Raji (cell line): ENCODE measurements around the gene ACTR5.

Experiments
- POLR2A ChIP-seq: IDR thresholded peaks from 2 replicates; pipeline ENCODE4 v1.6.1; 2011; ENCODE audit warnings: low read depth, low read length, control low read depth; ENCODE audit not compliant: insufficient read depth

ACTR5 gene

DNA sequence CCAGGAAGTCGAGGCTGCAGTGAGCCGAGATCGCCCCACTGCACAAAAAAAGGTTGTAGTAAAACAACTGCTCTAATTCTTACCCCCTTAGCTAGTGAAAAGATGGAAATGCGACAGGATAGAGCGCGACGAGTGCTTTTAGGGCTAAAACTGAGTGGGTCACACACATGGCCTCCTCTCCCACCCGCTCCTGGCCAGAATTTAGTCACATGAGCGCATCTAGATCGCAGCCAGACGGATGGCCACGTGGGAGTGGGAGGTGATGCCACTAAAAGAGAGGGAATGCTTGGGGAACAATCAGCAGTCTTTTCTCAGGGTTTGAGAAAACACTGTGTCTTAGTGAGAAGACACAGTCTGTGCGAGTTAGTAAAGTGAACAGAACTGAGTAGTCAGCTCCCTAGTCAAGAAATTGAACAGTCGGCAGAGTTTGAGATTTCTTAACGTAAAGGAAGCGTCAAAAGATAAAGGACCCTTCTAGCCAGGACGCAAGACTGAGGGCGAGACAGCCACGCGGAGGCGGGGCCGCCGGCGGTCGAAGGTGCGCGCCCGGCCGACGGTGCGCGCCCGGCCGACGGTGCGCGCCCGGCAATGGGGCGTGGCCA is 664 bp upstream of the ACTR5 start:
- TF ChIP-seq POLR2A, result no peak

DNA sequence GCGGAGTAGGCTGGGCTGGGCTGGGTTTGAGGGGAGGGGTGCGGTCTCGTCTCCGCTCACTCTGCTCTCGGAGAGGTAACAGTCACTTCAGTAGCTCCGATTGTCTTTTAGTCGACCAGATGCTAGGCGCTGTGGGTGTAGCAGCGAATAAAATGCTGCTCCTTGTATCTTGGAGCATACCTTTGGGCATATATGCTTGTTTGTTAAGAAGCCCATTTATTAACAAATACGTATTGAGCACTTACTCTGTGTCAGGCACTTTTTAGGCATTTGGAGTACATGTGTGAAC is 545 bp downstream of the ACTR5 start:
- no peak for TF ChIP-seq POLR2A

DNA sequence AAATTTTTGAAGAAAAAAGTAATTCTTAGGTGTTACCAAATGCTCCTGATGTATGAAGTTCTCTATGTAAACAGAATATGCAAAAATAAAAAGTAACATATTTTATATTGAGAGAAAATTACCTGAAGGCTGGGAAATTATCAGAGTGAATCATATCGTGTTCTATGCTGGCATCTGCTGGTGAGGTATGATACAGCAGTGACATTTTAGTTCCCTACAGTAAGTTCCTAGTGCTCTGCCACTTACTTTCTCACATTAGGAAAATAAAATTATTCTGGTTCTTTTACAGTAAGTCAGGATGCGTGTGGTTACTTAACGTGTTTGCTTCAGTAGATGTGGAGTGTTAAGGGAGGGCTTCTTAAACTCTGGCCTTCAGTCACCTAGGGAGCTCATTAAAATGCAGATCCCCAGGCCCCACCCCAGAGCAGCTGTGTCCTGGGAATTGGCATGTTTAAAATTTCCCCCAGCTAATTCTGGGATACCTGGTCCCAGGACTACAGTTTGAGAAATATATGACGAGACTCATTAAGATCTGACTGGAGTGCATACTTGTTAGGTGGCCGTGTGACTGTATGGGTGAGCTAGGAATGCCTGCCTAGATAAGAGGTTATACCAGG is 3.2 kb downstream of the ACTR5 start:
- TF ChIP-seq POLR2A, result no peak

DNA sequence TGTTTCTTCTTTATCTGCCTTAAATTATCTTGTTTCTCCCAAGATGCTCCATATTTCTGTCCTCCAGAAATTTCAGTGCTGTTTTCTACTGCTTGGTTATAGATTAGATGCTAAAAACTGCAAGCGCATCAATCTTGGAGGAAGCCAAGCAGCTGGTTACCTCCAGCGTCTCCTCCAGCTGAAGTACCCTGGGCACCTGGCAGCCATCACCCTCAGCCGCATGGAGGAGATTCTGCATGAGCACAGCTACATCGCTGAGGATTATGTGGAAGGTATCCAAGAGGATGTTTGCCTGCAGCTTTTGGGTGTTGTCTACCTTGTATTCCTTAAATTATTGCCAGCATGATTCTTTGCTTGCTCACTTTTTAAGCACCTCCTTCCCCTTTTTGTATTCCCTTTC is 3.8 kb downstream of the ACTR5 start:
- TF ChIP-seq POLR2A, result no peak

DNA sequence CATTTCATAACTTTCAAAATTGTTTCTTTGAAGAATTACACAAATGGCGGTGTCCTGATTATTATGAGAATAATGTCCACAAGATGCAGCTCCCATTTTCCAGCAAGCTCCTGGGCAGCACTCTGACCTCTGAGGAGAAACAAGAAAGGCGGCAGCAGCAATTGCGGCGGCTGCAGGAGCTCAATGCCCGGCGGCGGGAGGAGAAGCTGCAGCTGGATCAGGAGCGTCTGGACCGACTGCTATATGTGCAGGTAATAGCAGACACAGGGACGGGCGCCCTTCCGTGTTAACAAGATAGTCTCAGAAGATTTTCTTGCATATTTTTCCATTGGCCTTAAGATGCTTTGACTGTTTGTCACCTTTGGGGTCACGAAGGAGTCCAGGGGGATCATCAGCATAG is 6.7 kb downstream of the ACTR5 start:
- no peak for TF ChIP-seq POLR2A

DNA sequence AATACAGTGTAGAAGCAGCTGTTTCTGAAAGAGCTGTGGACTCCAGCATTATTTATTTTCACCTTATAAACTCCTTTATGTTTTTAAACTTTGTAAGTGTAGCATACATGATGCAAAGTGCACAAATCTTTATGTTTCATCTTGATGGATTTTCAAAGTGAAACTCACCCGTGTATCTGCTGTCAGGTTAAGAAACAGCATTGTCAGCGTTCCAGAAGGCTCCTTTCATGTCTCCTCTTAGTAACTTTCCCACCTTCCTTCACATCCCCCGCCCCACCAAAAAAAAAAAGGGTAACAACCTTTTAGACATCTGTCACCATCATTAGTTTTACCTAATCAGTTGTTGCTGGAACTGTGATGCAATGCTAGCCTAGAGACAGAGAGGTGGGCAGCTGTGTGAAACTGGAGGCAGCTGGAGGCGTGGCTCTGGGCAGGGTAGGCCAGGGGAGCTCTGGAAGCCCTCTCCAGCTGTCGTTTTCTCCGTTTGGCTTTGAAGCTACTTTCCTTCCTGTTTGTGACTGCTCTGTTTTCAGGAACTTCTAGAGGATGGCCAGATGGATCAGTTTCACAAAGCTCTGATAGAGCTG is 7.2 kb downstream of the ACTR5 start:
- no peak for TF ChIP-seq POLR2A

DNA sequence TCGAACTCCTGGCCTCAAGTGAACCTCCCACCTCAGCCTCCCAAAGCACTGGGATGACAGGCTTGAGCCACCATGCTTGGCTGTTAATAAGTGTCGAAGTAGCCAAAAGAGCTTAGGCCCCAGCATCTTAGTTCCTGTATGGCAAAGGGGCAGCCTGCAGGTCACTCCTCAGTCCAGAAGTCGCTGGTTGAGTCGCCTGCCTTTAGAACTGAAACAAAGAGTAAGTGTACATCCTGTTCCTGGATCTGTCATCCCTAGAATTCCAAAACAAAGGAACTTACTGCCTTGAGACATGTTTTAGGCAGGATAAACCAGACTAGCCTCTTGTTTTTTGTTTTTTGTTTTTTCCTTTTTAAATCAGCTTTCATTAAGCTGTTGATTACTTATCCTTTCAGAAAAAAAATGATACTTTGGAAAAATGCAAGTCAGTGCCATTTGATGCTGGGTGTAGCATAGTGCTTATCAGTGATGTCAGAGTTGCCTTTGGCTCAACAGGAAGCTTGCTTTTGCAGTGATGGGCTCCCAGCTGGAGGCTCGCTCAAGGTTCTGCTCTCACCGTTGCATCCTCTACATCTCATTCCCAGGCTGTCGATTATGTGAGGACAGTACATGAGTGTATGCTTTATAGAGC is 9.0 kb downstream of the ACTR5 start:
- TF ChIP-seq POLR2A, result no peak

DNA sequence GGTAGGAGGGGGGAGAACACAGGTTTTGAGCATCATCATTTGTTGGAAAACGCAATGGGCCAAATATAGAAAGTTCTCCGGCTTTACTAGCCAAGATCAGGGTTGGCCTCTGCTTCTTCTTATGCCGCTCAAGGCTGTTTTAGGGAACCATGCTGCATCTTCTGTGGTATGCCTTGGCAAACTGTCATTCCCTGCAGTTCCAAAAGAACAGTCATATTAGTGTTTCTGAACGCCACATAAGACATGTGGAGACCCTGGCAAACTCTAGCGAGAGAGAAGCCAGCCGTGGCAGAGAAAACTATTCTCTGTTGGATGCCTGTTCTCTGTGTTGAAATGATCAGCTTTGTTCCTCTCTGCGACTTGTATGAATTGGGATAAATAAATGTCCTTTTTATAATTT is 10.8 kb downstream of the ACTR5 start:
- no peak for TF ChIP-seq POLR2A

DNA sequence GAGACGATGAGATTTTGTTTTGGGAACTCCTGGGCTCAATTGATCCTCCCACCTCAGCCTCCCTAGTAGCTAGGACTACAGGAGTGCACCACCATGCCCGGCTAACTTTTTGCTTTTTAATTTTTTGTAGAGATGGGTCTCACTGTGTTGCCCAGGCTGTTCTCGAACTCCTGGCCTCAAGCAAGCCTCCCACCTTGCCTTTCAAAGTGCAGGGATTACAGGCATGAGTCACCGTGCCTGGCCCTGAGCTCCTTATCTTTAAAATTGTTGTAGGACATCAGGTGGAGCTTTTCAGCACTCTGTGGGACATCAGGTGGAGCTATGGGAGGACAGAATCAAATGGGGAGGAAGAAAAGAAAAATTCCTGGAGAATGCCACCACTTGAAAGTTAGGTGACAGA is 12.7 kb downstream of the ACTR5 start:
- TF ChIP-seq POLR2A, result no peak

DNA sequence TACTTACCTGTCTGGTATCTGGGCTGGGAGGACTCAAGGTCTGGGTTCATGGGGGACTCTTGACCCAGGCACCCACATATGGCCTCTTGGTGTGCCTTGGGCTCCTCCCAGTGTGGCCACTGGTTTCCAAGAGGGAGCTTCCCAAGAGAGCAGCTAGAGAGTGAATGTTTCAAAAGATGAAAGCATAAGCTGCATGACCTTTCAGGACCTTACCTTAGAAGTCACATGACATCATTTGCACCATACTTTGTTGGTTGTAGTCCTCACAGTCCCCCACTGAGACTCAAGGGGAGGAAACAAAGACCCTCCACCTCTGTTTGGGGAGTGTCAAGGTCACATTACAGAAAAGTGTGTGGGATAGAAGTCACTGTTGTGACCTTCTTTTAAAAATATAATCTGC is 13.9 kb downstream of the ACTR5 start:
- TF ChIP-seq POLR2A, result no peak

DNA sequence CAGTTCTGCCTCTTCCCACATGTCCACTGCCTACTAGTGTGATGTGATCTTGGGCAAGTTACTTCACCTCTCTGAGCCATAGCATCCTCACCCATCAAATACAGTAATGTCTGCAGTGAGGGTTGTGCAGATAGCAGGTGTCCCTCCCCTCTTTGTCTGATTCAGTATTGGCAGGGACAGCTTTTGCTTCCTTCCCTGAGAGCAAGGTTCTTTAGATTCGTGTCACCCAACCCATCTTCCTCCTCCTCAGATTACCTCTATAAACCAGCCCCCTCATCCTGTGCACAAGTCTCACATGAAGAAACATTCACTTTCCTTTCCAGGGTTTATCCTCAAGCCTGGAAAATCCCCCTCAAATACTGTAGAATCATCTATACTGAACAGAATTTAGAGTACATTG is 15.4 kb downstream of the ACTR5 start:
- TF ChIP-seq POLR2A, result no peak

DNA sequence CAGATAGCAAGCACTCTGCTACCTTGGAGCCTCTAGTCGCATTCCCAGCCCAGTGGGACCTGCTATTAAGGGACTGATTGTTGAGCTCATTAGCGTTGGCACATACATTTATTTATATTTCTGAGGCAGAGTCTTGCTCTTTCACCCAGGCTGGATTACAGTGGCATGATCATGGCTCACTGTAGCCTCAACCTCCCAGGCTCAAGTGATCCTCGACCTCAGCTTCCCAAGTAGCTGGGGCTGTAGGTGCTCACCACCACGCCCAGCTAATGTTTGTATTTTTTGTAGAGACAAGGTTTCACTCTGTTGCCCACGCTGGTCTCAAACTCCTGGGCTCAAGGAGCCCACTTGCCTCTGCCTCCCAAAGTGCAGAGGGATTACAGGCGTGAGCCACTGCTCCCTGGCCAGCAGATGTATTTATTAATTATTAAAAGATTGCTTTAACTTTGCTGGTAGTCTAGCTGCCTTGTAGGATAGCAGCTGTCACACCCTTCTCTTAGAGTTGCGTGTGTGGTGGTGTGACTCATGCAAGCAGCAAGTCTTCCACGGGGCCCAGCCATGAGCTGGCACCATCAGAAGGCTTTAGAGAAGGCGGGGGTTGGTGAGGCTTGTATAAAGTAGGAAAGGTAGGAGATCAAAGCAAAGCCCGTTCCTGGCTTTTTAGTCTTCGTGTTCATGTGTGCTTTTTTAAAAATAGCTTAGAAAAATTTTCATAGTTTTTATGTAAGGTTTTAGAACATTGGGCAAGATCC is 16.5 kb downstream of the ACTR5 start:
- no peak for TF ChIP-seq POLR2A

DNA sequence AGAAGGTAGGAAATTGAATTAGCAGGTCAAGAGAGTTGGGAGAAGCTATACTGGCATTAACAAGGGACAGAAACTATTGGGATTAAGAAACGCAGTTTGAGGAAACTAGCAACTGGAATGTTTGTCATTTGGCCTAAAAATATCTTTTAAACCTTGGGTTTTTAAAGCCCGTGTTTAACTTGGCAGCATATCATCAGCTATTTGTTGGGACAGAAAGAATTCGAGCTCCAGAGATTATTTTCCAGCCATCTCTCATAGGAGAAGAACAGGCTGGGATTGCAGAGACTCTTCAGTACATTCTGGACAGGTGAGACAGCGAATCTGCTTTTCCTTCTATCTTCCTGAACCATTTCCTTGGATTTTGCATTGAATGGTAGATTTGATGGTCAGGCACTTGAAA is 17.8 kb downstream of the ACTR5 start:
- TF ChIP-seq POLR2A, result no peak

DNA sequence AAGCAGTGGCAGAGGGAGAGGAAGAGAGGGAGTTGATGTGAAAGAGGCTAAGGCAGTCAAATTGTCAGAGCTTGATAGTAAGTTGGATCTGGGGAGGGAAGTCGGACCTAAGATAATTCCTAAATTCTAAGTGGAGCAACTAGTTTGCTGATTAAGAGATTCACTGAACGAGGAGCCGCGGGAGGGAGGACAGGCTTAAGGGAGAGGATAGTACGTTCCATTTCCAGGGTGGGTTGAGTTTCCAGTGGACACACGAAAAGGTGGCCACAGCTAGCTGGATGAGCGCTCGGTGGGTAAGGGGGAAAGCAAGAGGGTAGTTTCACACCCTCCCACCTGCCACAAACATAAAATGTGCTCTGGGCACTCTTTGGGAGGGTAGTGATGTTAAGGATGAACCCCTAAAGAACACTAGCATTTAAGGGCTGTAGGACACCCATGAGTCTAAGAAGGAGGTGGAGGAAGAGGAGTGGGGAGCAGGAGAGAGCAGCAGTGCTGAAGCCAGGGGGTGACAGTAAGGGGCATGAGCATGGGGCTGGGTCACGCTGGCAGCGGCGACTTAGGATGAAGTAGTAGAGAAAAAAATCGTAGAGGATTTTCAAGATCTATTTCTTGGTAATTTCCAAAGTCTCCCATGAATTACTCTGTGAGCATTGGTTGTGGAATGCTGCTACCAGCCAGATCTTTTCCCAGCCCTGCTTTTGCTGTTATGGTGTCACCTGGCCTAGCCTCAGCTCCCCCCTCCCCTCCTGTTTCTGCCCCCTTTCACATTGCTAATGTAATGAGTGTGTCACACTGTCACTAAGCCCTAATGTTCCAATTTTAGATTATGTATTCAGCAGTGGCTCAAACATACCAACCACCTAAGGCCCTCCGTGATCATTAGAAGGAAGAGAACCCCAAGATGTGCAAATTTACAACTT is 21.4 kb downstream of the ACTR5 start:
- TF ChIP-seq POLR2A, result no peak

DNA sequence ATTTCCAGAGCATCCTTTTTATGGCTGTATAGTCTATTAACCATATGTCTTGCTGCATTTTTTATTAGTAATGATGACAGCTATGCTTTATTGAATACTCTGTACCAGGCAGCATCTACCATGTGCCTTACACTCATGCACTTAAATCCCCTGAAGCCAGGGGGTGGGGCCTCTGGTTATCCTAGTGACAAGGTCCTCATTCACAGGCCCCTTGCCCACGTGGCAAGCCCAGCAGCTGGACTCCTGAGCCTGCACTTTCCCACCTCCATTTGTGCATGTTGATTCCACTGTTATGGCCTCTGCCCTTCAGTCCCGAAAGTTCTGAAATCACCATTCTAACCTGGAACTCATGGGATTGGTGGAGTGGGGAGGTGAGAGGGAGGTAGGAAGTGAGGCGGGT is 22.3 kb downstream of the ACTR5 start:
- no peak for TF ChIP-seq POLR2A
